ENCODE measurements around the gene BRK1.
A peak's percentile ranks its signal among the peaks of the same experiment; 100 is the strongest.
"Not testable (repeated sequence)": the region's sequence is repeated elsewhere in the genome, so short reads cannot be mapped to it uniquely, and the experiment has no call there.

BRK1 gene

DNA sequence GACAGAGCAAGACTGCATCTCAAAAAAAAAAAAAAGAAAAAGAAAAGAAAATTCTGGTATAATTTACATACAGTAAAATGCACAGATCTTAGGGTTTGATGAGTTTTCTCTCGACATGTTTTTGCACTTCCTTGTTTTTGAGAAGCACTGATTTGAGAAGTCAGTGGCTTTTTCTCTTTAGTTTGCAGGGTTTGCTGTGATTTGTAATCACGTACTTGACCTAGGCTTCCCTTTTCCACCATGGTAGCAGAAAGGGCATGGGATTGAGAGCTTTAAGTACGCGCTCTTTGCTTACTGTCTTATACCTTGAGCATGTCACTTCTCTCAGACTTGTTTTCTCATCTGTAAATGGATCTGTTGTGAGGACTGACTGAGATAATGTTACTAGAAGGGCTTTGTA lies 30.2 kb downstream of the BRK1 start:
- DNase-seq, result no peak

DNA sequence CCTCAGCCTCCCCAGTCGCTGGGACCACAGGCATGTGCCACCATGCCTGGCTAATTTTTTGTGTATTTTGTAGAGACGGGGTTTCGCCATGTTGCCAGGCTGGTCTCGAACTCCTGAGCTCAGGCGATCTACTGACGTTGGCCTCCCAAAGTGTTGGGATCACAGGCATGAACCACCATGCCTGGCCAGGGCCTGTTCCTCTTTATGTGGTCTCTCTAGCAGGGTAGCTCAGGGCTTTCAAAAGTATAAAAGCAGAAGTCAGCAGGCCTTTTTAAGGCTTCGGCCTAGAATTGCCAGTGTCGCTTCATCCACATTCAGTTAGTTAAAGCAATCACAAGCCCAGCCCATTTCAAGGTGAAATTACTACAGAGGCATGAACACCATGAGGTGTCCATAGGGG lies 33.8 kb downstream of the BRK1 start:
- no peak for DNase-seq

DNA sequence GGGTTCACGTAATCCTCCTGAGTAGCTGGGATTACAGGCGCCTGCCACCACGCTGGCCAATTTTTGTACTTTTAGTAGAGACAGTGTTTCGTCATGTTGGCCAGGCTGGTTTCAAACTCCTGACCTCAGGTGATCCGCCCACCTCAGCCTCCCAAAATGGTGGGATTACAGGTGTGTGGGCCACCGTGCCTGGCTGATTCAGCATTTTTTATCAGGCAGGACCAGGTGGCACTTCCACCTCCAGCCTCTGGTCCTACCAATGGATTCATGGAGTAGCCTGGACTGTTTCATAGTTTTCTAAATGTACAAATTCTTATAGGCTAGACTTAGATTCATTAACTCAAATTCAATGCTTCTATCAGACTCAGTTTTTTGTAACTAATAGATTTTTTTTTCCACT lies 35.5 kb downstream of the BRK1 start:
- no peak for DNase-seq

DNA sequence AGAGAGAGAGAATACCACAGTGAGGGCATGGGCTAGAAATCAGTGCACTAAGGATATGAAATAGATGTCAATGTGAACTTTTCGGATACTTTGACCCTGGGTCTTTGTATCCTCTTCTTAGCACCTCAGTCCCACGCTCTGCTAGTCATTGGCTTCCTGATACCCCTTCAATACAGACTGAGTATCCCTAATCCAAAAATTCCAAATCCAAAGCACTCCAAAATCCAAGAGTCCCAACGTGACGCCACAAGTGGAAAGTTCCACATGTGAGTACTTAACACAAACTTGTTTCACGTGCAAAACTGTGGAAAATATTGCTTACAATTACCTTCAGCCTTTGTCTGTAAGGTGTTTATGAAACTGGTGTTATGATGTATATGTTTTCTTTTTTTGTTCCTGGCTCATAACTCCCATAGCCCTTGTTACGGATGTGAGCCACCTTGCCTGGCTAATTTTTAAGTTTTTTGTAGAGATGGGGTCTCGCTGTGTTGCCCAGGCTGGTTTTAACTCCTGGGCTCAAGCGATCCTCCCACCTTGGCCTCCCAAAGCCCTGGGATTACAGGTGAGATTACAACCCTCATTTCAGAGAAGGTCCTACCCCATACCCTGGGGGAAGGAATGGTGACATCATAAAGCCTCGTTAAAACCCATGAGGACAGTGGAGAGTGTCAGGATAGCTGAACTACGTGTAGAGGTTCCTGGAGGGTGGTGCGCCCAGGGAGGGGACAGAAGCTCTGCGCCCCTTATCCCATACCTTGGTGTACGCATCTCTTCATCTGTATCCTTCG lies 39.1 kb downstream of the BRK1 start:
- no peak for DNase-seq

DNA sequence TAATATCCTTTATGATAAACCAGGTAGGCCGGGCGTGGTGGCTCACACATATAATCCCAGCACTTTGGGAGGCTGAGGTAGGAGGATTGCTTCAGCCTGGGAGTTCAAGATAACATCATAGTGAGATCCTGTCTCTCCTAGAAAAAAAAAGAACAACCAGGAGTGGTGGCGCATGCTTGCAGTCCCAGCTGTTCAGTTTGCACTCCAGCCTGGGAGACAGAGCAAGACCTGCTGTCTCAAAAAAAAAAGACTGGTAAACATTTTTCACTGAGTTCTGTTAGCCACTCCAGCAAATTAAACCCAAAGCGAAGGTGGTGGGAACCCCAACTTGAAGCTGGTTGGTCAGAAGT lies 39.6 kb downstream of the BRK1 start:
- DNase-seq, result no peak

DNA sequence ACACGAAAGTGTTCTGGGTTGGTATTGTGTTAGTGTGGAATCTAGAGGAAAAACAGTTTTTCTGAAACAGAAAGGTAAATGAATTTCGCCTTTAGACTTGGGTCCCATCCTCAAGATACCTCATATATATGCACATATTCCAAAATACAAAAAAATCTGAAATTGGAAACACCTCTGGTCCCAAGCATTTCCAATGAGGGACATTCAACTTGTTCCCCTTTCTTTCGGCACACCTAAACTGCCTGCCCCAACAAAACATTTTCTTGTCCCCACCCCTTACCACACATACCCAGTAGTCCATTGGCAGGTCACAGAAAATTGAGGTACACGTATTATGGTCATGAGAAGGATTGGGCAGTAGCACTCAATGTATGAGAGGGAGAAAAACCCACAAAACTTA lies 40.2 kb downstream of the BRK1 start:
- no peak for DNase-seq

DNA sequence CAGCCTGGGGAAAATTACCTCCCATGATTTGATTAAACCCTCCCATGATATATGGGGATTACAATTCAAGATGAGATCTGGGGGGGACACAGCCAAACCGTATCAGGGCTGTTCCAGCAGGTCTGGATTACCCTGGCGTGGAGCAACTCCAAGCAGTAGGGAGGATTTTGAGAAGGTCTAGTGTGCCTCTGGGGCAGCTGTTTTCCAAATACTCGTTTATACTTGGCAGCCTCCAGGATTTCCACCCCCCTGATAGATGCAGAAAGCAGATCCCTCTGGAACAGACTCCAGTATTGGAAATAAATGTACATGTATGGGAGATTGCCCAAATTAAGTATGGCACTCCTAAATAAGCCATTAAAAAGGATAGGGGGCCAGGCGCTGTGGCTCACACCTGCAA lies 41.6 kb downstream of the BRK1 start:
- no peak for DNase-seq

DNA sequence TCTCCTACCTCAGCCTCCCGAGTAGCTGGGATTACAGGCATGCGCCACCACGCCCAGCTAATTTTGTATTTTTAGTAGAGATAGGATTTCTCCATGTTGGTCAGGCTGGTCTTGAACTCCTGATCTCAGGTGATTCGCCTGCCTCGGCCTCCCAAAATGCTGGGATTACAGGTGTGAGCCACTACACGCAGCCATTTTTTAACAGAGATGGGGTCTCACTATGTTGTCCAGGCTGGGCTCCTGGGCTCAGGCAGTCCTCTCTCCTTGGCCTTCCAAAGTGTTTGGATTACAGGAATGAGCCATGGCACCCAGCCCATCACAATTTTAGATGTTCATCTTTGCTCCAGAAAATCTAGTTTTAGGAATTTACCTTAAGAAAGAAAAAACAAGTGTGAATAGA lies 43.1 kb downstream of the BRK1 start:
- DNase-seq, result not testable (repeated sequence)

DNA sequence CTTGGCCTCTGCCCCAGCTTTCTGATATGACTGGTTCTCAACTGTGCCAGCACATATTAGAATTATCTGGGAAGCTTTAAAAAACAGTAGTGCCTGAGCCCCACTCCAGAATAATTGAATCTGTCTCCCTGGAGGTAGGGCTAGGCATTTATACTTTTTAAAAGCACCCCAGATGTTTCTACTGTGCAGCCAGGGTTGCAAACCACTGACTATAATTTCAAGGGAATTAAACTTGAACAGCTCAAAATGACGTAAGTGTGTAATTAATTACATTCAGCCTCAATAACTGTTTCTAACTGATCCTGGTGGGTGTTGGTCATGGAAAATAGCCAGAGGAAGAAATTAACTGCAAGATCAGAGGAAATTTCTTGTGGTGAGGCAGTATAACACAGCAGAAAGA lies 44.9 kb downstream of the BRK1 start:
- no peak for DNase-seq

DNA sequence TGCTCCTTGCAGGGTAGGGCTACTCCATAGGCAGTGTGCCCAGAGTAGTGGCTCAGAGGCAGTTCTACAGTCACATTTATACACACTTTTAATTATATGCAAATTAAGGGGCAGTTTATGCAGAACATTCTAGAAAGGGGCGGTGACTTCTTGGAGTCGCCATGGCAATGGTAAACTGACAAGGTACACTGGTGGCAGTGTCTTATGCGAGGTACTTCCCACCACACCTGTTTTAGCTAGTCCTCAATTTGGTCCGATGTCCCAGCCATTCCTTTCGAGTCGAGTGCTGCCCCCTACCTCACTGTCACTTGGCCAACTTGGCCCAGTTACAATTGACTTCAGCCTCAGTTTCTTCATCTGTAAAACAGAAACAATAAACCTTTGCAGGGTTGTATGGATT lies 45.5 kb downstream of the BRK1 start:
- no peak for DNase-seq

DNA sequence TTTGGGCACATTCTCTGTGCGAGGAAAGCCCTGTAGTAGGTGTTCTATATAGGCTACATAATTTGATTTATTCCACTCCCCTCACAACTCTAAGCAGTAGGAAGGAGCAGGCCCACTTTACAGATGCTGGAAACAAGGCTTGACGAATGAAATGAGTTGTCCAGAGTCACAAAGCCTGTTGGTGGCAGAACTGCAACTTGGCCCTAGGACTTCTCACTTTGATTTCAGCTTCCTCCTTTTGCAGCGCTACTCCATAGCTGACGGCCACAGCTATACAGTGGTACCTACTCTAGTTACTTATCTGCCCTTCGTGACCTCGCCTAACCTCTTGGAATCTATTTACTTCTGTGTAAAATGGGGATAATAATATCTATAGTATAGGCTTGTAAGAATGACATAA lies 46.7 kb downstream of the BRK1 start:
- no peak for DNase-seq

DNA sequence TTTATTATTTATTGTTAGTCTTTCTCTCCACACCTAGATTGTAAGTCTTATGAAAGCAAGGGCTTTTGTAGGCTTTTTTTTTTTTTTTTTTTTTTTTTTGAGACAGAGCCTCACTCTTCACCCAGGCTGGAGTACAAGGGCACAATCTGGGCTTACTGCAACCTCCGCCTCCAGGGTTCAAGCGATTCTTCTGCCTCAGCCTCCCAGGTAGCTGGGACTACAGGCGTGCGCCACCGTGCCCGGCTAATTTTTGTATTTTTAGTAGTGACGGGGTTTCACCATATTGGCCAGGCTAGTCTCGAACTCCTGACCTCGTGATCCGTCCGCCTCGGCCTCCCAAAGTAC lies 48.7 kb downstream of the BRK1 start:
- DNase-seq, result not testable (repeated sequence)

DNA sequence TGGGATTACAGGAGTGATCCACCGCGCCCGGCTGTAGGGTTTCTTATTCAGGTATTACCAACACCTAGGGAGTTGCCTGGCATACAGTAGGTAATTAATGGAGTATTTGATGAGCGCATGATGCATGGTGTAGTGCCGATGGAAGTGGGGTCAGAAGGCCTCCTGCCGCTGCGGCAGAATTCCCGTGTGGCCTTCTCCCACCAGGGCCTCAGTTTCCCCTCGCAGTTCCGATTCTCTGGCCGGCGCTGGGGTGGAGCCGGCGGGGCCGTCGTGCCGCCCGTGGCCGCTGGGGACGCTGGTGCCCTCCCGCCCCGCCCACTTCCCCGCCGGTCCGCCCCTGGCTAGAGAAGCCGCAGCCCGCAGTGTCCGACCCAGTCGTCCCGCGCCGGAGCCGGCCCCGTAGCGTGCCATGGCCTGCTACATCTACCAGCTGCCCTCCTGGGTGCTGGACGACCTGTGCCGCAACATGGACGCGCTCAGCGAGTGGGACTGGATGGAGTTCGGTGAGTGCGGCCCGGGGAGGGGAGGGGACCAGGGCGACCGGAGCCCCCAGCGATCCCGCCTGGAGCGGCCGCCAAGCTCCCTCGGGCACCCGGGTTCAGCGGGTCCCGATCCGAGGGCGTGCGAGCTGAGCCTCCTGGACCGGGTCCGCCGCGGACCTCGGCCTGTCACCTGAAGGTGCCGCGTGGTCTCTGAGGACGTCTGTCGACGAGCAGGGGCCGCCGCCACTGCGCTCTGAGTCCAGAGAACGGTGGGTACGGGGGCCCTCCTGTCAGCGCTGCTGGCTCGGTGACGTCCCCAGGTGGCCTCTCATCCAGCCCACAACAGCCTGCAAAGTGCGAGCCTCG lies 49.3 kb downstream of the BRK1 start, which contains the start of gene IRAK2:
IRAK2 (plus strand) TSS at position 374 of the 848 bp plus-strand sequence; CDS start at position 410, 36 bp downstream.
- peak; percentile 30 for DNase-seq

DNA sequence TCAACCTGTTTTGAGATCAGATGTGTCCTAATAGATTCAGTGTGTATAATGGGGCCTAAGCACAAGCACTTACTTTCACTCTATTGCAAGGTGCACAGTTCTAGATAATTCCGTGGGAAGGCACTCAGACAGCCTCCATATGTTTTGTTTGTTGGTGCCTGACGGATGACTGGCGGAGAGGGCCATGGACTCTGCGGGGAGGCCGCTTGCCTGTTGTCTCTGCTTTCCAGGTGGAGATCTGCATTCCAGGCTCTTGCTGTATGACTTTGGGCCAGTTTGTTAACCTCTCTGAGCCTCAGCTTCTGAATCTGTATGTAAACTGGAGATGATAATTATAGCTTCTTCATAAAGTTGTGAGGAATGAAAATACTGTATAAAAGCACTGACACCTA lies 50.7 kb downstream of the BRK1 start:
- no peak for DNase-seq

DNA sequence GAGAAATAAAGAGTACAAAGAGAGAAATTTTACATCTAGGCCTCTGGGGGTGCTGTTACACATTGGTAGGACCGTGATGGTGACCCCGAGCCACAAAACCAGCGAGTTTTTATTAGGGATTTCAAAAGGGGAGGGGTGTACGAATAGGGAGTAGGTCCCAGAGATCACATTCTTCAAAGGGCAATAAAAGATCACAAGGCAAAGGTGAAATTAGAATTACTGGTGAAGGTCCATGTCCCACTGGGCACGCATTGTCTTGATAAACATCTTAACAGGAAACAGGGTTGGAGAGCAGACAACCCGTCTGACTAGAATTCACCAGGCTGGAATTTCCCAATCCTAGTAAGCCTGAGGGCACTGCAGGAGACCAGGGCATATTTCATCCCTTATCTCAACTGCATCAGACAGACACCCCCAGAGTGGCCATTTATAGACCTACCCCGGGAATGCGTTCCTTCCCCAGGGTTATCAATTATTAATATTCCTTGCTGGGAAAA lies 53.6 kb downstream of the BRK1 start:
- DNase-seq, result no peak

DNA sequence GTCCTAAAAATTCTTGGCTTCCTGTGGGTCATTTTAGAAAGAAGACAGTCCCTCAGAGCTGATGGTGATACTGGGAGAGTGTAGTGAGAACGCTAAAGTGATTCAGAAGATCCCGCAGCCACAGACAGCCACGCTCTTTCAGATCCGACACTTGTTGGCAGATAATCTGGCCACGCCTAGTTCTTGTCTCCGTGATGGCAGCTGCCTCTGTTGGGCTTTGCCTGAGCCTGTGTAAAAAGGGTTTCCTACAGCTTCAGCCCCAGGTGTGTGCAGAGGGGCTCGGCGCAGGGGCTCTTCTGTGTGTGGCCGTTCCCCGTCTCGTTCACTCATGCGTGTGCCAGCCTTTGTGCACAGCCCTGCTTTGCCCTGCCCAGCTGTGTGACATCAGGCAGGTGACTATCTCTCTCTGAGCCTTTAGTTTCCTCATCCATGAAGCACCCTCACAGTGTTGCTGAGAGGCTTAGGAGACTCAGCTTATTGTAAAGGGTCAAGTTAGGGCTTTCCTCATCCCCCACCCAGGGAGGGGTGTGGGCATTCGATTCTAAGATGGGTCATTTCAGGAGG lies 55.5 kb downstream of the BRK1 start:
- no peak for DNase-seq

DNA sequence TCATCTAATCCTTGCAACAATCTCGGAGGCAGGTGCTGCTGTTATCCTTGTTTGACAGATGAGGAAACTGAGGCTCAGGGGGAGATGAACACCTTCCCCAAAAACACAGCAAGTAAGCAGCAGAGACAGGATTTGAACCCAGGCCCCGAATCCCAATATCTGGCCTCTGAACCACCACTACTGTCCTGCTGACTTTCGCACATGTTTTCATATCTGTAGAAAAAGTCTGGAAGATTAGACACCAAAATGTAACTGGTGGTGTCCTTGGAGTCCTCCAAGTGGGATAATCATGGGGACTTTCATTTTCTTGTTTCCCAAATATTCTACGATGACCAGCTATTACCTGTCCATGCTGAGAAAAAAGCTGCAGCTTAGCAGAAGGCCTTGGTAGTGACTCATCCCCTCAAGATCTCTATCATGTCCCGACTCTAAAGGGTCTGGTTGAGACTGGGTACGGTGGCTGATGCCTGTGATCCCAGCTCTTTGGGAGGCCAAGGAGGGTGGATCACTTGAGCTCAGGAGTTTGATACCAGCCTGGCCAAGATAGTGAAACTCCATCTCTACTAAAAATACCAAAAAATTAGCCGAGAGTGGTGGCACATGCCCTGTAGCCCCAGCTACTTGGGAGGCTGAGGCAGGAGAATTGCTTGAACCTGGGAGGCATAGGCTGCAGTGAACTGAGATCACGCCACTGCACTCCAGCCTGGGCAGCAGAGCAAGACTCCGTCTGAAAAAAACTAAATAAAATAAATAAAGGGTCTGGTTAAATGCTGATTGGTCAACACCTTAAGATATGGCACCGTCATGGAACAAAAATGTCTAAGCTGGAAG lies 57.8 kb downstream of the BRK1 start:
- DNase-seq, result no peak

DNA sequence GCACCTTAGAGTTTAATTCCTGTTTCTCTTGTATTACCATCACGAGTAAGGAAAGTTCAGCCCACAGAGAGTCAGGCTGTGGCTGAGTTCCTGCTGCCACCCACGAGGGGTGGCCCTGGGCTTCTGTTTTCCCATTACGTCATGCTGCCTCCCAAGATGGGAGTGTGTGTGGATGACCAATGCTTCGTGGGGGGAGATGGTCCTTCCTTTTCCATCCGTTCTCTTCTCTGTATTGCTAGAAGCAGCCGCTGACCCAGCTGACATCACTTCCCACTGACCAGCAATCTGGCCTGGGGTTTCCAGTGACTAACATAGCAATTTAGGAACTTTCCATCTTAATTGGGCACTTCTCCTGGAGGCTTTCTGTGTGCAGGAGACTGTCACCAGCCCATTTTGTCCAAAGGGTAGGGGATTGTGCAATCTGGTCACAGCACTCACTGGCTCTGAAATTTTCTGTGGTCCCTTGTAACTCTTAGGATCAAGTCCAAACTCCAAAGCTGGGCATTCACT lies 58.5 kb downstream of the BRK1 start:
- DNase-seq, result no peak

DNA sequence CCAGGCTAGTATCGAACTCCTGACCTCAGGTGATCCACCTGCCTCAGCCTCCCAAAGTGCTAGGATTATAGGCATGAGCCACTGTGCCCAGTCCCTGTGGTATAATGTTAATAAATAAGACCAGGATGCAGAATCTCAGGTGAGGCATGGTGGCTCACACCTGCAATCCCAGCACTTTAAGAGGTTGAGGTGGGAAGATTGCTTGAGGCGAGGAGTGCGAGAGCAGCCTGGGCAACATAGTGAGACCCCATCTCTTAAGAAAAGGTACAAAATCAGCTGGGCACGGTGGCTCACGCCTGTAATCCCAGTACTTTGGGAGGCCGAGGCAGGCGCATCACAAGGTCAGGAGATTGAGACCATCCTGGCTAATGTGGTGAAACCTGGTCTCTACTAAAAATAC lies 59.9 kb downstream of the BRK1 start:
- not testable (repeated sequence) for DNase-seq

DNA sequence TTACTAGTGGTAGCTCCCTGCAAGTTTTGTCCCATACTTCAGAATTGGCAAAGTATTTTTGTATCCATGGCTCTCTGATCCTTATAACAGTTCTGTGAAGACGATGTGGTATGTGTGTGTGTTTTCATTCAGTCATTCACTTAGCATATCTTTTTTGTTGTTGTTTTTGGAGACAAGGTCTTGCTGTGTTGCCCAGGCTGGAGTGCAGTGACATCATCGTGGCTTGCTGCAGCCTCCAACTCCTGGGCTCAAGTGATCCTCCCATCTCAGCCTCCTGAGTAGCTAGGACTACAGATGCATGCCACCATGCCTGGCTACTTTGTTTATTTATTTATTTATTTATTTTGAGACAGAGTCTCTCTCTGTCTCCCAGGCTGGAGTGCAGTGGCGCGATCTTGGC lies 60.7 kb downstream of the BRK1 start:
- DNase-seq, result not testable (repeated sequence)
